IPS DF 19.7 (cell line): ENCODE measurements around the gene MRTFA.
"Not testable (repeated sequence)": the region's sequence is repeated elsewhere in the genome, so short reads cannot be mapped to it uniquely, and the experiment has no call there.

Experiments used
- DNase-seq: peaks from one replicate; pipeline ENCODE4 v3.0.0-alpha.2; 2013; ENCODE audit warnings: low read depth, low spot score

The MRTFA gene

DNA sequence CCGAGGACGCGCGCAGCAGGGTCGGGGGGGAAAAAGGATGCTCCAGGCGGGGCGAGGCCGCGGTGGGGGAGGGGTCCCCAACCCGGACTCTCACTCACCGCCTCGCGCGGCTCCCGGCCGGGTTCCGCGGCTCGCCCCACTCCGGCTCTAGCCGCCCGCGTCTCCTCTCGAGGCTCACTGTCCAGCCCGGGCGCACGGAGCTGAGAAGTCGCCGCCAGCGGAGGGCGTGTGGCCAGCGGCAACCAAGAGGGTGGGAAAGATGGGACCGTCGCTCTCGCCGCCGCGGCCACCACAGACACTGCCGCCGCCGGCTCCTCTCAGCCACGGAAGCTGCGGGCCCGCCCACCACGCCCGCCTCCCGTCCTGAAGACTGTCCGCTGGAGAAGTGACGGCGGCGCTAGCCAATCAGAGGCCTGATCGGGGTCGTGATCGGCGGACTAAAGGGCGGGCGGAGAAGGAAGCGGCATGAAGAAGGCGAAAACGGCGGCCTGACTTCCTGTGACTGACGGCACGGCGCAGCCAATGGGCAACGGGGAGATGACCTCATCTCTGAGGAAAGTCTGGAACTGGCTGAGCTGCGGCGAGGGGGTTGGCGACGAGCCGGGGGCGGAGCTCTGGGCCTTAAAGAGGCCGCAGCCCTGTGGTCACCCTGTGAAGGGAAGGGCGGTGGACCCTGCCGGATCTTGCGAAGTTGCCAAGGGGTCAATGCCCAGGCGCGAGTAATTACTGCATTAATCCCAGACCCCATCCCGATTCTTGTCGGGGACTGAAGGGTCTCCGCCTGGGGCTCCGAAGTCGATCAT, at the start of gene MRTFA:
TSS of gene MRTFA (minus strand) at position 340 of the 803 bp plus-strand sequence.
- peak; percentile 98 for DNase-seq

DNA sequence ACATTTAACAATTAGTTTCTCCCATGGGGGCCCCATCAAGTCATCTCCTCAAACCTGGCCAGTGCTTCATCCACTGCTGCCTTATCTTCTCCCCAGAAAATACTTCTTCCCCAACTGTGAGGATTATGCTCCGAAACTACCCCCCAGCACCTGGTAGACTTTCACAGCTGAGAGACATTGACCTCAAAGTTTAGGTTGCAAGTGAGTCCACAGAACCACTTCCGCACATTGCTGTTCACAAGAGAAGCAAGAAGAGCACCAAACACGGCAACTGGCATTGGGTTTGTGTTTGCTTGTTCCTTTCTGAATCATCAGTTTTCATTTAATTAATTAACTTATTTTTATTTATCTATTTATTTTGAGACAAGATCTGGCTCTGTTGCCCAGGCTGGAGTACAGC, 48.9 kb upstream of the MRTFA start:
- DNase-seq: no peak

DNA sequence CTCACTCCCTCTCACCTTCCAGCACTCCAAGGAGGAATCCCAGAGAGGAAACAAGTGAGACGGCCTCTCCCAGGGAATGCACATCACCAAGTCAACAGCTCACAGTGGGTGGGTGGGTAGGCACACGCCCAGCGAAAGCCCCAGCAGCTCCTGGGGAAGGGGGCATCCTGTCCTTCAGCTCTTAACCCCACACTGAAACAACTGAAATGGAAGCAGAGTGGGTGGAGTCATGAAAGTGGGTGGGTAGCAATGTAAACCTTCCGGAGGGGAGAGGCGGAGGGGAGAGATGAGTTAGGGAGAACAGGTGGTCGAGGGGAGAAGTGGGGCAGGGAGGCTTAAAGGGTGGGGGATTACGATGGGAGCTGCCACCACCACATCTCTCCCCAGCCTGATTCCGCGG, 48.2 kb upstream of the MRTFA start:
- DNase-seq: peak; percentile 92

DNA sequence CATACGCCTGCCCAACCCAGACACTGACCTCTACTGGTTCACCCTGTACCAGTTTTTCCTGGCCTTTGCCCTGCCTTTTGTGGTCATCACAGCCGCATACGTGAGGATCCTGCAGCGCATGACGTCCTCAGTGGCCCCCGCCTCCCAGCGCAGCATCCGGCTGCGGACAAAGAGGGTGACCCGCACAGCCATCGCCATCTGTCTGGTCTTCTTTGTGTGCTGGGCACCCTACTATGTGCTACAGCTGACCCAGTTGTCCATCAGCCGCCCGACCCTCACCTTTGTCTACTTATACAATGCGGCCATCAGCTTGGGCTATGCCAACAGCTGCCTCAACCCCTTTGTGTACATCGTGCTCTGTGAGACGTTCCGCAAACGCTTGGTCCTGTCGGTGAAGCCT, 44.9 kb upstream of the MRTFA start:
- no peak for DNase-seq

DNA sequence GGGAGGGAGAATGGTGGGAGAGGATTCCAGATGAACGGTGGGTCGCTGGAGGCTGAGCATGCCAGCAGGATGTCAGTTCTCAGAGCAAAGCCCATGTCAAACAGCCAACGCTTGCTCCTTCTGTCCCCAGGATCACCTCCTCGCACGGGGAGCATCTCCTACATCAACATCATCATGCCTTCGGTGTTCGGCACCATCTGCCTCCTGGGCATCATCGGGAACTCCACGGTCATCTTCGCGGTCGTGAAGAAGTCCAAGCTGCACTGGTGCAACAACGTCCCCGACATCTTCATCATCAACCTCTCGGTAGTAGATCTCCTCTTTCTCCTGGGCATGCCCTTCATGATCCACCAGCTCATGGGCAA, 44.3 kb upstream of the MRTFA start:
- no peak for DNase-seq

DNA sequence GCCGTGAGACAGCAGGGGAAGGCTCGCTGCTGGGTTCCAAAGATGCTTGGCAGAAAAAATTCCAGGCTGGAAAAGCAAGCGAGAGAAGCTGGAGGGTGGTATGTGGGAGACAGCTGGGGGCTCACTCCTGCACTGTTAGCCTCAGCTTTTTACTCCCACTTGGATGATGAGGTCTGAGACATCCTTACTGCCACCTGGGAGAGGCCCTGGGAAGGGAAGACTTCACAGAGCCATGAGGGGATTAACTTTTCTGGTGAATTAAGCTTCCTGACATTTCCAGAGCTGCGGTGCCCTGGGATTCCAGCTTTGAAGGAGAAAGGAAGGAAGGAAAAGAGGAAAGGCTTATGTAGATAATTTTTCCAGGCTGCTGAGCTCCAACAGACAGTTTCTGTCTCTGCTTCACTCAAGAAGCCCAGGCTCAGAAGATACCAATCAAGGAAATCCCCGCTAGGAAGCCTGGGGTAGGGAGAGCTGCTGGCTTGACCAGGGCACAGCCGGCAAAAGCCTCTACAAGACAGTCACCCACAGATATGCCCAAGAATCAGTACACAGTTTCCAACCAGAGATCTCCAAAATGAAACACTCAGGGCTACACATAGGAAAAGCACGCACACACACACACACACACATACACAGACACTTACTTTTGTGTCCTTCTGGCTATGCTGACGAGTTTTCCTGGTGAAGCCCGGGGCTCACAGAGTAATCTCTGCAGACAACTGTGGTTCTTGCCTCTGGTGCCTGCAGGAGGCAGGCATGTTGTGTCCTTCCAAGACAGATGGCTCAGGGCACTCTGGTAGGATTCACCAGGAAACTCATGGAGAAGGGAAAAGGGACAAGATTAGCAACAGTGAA, 43.7 kb upstream of the MRTFA start:
- no peak for DNase-seq

DNA sequence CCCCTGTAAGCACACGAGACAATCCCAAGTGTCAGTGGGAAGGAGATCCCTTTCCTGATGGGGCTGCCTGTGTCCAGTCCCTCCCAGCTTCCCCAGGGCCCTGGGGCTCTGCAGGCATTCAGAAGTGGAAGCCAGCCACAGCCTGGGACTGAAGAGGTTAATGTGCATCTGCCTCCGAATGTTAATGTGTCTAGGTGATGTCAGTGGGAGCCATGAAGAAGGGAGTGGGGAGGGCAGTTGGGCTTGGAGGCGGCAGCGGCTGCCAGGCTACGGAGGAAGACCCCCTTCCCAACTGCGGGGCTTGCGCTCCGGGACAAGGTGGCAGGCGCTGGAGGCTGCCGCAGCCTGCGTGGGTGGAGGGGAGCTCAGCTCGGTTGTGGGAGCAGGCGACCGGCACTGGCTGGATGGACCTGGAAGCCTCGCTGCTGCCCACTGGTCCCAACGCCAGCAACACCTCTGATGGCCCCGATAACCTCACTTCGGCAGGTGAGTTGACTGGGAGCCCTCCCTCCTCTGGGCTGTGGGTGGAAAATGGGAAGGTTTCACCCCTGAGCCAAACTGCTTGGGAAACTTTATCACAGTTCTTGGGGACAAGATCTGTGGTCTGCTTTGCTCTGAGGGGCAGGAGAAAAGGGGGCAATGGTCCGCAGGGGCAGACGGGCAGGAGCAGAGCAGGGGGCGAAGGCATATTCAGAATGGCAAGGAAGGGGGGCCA, 42.9 kb upstream of the MRTFA start, which contains the start of gene MCHR1:
TSS of gene MCHR1 (plus strand) at position 236 of the 715 bp plus-strand sequence. CDS start at position 405, 169 bp downstream.
- DNase-seq: no peak

DNA sequence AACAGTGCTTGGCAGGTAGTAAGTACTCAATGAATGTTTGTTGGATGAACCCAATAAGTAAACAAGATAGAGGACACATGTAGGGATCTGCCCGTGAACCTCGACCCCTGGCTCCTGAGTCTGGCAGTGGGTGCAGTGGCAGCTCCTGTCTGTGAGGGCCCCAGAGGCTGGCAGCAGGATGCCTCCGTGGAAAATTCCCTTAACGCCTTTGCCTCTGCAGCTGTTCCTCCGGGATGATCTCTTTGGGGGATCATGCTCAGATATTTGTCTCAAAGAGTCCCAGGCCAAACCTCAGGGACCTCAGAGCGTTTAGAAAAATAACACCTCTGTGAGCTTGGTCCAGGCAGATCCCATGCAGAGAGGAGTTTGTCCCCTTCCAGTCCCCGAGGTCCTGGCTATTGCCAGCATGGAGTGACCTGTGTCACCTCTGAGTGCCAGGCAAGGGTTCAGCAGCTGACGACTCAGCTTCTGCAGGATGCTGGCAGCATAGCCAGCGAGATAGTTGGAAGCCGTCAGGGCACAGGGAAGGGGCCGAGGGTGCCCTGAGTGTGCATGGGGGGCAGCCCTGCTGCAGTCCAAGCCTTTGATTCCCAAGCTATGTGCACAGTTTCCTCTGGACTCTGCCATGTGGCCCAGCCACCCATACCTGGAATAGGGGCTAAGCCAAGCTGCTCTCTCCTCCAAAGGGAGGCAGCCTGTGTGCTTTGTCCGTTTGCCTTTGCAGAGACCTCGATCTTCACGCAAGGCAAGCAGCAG, 42.2 kb upstream of the MRTFA start:
- DNase-seq: no peak

DNA sequence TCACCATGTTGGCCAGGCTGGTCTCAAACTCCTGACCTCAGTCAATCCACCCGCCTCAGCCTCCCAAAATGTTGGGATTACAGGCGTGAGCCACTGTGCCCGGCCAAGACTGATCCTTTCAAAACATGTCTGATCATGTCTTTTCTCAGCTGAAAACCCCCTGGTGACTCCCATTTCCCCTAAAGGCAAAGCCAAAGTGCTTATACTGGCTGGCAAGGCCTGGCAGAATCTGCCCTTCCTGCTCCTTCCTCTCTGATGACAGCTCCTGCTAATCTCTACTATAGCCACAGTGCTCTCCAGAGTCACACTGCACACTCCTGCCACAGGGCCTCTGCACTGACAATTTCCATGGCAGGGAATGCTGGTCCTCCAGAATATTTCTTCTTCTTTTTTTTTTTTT, 40.1 kb upstream of the MRTFA start:
- no peak for DNase-seq

DNA sequence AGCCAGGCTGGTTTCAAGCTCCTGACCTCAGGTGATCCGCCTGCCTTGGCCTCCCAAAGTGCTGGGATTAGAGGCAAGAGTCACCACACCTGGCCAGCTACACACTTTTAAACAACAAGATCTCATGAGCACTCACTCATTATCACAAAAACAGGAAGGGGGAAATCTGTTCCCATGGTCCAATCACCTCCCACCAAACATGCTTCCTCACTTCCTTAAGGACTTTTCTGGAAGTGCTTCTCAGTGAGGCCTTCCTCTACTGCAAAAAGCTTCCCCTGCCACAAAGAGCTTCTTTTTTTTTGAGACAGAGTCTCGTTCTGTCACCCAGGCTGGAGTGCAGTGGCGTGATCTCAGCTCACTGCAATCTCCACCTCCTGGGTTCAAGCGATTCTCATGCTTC, 39.6 kb upstream of the MRTFA start:
- DNase-seq: not testable (repeated sequence)

DNA sequence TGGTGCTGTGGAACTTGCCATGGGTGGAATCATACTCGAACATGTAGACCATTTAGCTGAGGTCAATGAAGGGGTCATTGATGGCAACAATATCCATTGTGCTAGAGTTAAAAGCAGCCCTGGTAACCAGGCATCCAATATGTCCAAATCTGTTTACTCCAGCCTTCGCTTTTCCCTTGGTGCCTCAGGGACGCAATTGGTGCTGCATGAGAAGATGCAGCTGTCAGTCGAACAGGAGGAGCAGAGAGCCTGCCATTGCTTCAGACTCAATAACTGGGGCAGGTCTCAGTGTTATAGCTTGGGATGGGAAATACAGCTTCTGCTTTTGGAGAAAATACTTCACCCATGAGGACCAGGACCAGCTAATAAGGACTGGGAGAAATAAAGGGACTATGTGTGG, 37.8 kb upstream of the MRTFA start:
- no peak for DNase-seq

DNA sequence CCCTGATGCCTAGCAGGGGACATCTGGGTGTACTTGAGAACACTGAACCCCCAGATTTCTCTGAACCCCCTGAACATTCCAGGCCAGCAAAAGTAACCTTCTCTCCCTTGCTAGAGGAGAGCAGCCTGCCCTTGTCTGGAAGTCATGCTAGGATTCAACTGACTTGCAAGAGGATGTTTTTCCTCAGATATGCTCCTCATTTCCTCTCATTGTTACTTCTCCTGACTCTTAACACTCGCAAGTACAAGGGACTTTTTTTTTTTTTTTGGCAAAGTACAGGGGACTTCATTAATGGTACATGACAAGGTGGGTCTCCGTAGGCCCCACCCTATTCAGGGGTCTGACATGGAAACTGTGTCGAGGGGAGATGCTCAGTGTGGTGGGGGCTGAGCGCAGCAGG, 36.5 kb upstream of the MRTFA start:
- no peak for DNase-seq

DNA sequence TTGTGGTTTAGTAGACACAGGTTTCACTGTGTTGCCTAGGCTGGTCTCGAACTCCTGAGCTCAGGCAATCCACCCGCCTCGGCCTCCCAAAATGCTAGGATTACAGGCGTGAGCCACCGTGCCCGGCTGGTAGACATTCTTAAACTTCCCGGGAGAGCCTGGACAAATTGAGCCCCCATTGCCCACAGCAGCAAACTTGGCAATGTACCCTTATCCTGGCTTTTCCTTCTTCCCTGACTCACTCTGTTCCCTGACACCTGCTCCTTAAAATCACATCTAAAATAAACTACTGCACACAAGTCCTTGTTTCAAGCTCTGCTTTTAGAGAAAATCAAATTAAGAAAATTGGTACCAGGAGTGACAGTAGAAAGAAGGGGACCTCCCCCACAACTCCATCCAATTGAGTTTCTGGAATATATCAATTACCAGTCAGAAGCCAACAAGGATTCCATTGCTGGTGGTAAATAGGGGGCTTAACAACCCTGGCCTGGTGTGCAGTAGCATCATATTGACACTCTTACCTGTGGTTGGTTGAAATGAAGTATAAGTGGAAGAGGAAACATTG, 35.4 kb upstream of the MRTFA start:
- no peak for DNase-seq

DNA sequence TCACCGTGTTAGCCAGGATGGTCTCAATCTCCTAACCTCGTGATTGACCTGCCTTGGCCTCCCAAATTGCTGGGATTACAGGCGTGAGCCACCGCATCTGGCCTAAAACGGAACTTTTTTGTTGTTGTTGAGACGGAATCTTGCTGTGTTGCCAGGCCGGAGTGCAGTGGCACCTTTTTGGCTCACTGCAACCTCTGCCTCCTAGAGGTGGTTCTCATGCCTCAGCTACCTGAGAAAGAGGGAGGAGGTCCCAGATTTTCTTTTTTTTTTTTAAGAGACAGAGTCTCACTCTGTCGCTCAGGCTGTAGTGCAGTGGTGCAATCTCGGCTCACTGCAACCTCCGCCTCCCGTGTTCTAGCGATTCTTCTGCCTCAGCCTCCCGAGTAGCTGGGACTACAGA, 34.9 kb upstream of the MRTFA start:
- no peak for DNase-seq

DNA sequence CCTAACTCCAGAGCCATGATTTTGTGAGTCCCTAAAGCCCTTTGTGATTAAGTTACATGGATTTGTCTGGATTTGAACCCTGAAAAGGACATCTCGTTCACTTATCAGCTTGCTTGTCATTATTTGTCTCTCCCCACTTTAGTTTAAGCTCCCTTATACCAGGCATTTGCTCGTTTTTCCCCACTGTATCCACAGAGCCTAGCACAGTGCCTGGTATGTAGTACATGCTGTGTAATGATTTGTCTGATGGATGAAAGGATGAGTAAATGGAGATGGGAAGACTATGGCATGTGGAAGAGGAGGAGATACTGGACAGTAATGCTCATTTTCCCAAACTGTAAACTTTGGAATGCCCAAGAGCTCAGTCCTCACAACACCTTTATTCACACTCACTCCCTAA, 33.5 kb upstream of the MRTFA start:
- DNase-seq: no peak

DNA sequence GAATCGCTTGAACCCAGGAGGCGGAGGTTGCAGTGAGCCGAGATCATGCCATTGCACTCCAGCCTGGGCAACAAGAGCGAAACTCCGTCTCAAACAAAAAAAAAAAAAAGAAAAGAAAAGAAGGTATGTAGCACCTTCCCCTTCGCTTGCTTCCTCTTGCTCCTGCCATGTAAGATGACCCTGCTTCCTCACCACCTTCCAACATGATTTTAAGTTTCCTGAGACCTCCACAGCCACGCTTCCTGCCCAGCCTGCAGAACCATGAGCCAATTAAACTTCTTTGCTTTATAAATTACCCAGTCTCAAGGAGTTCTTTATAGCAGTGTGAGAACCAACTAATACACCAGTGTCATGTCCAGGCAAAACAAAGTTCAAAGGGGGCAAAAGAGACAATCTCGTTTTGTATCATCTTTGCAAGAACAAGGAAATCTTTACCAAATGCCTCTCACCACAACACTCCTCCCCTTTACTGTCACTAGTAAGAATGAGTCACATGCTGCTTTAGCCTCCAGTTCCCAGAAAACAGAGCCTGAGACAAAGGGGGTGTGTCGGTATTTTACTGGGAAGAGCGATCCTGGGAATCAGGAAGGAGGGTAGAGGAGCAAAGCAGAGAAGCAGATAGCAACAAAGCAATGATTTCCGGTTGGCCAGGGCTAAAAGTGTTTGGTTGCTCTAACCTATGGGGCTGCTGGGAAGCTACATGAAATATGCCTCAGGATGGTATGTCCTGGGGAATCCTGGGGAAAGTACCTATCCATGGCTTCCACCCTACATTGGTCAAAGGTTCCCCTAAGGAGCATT, 32.3 kb upstream of the MRTFA start:
- no peak for DNase-seq

DNA sequence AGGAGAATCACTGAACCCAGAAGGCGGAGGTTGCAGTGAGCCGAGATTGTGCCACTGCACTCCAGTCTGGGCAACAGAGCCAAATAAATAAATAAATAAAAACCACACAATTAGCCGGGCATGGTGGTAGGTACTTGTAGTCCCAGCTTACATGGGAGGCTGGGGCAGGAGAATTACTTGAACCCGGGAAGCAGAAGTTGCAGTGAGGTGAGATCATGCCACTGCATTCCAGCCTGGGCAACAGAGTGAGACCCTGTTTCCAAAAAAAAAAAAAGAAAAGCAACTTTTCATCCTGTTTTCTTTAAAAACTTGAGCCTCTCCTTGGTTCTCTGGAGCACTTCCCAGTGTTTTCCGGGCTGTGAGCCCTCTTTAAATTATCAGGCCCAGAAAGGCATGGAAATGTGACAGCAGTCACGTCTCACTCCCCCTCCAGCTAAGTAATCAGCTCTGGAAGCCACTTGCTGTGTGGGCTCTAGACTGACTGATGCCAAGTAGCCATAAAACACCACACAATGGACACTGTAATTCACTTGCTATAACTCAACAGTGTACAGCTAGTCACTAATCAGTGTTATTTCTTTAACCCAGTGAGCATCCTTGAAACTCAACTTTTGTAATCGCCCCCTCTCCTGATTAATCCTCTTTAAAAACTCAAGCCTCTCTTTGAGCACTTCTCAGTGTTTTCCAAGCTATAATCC, 29.8 kb upstream of the MRTFA start:
- DNase-seq: no peak

DNA sequence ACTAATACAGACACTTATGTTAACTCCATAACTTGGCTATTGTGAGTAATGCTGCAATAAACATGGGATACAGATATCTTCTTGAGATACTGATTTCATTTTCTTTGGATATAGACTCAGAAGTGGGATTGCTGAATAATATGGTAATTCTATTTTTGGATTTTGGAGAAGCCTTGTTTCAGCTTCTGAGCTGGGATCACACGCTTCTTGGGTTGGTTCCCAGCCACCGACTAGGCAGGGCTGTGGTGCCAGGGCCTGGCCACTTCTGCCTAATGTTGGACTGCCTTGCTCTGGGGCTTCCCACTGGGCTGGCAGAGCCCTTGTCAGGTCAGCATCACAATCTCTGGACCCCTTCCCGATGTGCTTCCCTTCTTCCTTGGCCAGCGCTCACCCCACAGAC, 28.8 kb upstream of the MRTFA start:
- DNase-seq: no peak

DNA sequence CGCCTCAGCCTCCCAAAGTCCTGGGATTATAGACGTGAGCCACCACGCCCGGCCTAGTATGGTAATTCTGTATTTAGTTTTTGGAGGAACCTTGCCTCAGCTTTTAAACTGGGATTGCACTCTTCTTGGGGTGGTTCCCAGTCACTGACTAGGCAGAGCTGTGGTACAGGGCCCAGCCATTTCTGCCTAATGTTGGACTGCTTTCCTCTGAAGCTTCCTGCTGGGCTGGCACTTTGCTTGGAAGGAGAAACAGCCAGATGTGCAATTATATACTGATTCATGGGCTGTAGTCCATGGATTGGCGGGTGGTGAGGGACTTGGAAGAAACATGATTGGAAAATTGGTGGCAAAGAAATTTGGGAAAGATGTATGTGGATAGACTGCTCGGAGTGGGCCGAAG, 25.2 kb upstream of the MRTFA start:
- no peak for DNase-seq

DNA sequence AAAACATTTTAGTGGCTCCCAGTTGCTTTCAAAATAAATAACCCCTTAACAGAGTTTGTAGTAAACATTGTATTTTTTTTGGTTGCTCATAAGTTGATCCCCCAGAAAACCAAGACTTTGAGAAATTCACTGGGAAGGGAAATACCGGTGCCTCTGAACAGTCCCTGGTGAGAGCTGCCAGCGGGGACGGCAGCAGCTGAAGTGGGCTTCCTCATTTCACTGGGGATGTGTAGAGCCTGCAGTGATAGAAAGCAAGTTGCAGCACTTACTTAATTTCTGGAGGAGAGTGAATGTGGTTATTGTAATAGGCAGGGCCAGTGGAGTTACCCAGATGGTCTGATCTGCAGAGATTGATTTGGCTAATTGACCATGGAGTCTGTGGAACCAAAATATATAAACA, 24.2 kb upstream of the MRTFA start:
- no peak for DNase-seq
